OCI-LY7 (cell line): ENCODE data around the gene SETD6.

Source experiments
- EZH2phosphoT487 ChIP-seq: fragments of 200-600 bp; sonication (generic); IDR thresholded peaks from 2 replicates; pipeline ENCODE4 v1.6.1; 2018; ENCODE audit warnings: low read depth, borderline replicate concordance, mild to moderate bottlenecking, mixed run types, antibody characterized with exemption, low read length, moderate library complexity, mixed read lengths
- TF ChIP-seq, protein P1 (sequence below): fragments of 200-600 bp; sonication (generic); conservative IDR thresholded peaks from 2 replicates; pipeline ENCODE4 v1.5.1; 2014; ENCODE audit warnings: mild to moderate bottlenecking, antibody characterized with exemption, low read length, moderate library complexity, mixed read lengths

DNA sequence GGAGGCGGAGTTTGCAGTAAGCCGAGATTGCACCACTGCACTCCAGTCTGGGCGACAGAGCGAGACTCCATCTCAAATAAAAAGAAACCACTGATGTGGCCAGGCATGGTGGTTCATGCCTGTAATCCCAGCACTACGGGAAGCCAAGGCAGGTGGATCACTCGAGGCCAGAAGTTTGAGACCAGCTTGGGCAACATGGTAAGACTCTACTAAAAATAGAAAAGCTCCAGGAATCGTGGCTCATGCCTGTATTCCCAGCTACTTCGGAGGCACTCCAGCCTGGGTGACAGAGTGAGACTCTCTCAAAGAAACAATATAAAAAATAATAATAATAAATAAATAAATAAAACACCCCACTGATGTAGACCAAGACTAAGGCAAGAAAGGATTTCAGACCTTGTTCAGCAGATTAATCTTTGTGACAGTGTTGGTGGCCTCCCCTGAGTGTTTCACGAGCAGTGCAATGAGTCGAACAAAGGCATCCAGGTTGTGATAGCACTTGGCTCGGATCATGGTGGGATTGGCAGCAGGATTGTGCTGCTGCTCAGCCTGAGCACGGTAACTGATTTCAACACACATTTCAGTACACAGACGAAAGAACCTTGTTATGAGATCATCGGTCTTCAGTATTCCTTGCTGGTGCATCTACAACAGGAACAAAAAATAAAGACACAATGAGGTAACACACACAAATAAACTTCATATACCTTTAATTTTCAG is 18.6 kb downstream of the SETD6 start:
- TF ChIP-seq, protein P1, sequence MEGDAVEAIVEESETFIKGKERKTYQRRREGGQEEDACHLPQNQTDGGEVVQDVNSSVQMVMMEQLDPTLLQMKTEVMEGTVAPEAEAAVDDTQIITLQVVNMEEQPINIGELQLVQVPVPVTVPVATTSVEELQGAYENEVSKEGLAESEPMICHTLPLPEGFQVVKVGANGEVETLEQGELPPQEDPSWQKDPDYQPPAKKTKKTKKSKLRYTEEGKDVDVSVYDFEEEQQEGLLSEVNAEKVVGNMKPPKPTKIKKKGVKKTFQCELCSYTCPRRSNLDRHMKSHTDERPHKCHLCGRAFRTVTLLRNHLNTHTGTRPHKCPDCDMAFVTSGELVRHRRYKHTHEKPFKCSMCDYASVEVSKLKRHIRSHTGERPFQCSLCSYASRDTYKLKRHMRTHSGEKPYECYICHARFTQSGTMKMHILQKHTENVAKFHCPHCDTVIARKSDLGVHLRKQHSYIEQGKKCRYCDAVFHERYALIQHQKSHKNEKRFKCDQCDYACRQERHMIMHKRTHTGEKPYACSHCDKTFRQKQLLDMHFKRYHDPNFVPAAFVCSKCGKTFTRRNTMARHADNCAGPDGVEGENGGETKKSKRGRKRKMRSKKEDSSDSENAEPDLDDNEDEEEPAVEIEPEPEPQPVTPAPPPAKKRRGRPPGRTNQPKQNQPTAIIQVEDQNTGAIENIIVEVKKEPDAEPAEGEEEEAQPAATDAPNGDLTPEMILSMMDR: no peak
- no peak for TF ChIP-seq EZH2phosphoT487
